GM12878 (cell line): ENCODE results near the gene REV3L. TPM values are rescaled to one million over a fixed set of nuclear protein-coding genes. Genes with fewer than 3 reads are reported as not detected.

ENCODE experiments used
- ATAC-seq: fragments of 200-7000 bp; cut with Tn5 transposase; 3 replicates; pipeline ENCODE4 v1.9.1; 2020; ENCODE audit warnings: mild to moderate bottlenecking, moderate library complexity
- BruUV-seq: library from RNA; stranded (reverse); fragments of 400-500 nt; replicated peaks from 2 replicates; lab custom pipeline; 2021; lab: Mats Ljungman, UMichigan
- CTCF ChIA-PET: fragments of 300-600 bp; sonication (Branson Sonifier 250); formaldehyde crosslinking; extraction: SDS; loops from one replicate; lab custom pipeline; 2021; ENCODE audit warnings: inconsistent platforms; lab: Yijun Ruan, JAX
- POLR2A ChIA-PET: fragments of 350-600 bp; formaldehyde crosslinking; extraction: SDS; loops from one replicate; lab custom pipeline; 2021; ENCODE audit warnings: inconsistent platforms; lab: Charles Lee
- RAD21 ChIA-PET: fragments of 300-600 bp; sonication (Branson Sonifier 250); formaldehyde crosslinking; loops from one replicate; lab custom pipeline; 2023; ENCODE audit warnings: antibody characterized with exemption; ENCODE audit not compliant: unreplicated experiment; lab: Charles Lee
- SMC1A ChIA-PET: fragments of 300-600 bp; sonication (Branson Sonifier 250); formaldehyde crosslinking; loops from one replicate; lab custom pipeline; 2023; ENCODE audit not compliant: unreplicated experiment, uncharacterized antibody; lab: Charles Lee
- DNase-seq: peaks from one replicate; pipeline ENCODE4 v3.0.0-alpha.2; 2011; ENCODE audit warnings: low read depth, low spot score
- FAIRE-seq: peaks from 3 replicates; lab custom pipeline; 2011; peaks lifted over from hg19 to GRCh38; lab: Jason Lieb, UNC
- H2AFZ ChIP-seq: 2 replicates; pipeline ENCODE4 v1.6.0; 2011; ENCODE audit warnings: low read depth, low read length, control low read depth; ENCODE audit not compliant: control insufficient read depth
- H3K27ac ChIP-seq: 2 replicates; pipeline ENCODE4 v1.5.1; 2011; ENCODE audit warnings: control low read depth; ENCODE audit not compliant: control insufficient read depth, insufficient read depth
- H3K27me3 ChIP-seq, 2 experiments: replicated peaks in 1 of 2; 2 replicates each; pipeline versions ENCODE4 v1.6.0 to v1.6.1; 2011; ENCODE audit warnings: low read length in 1 of 2; ENCODE audit not compliant: control insufficient read depth in 2 of 2, insufficient read depth in 2 of 2
- H3K36me3 ChIP-seq, 2 experiments: 2 replicates each; pipeline ENCODE4 v1.5.1; 2011; ENCODE audit warnings: low read length in 1 of 2; ENCODE audit not compliant: control insufficient read depth in 2 of 2, insufficient read depth in 2 of 2
- H3K4me1 ChIP-seq: 2 replicates; pipeline ENCODE4 v1.6.1; 2011; ENCODE audit warnings: mild to moderate bottlenecking, low read length, moderate library complexity, mixed read lengths; ENCODE audit not compliant: control insufficient read depth, insufficient read depth
- H3K4me2 ChIP-seq: 2 replicates; pipeline ENCODE4 v1.6.0; 2011; ENCODE audit warnings: control low read depth; ENCODE audit not compliant: control insufficient read depth, insufficient read depth
- H3K4me3 ChIP-seq: fragments of 200-600 bp; sonication (generic); 2 replicates; pipeline ENCODE4 v1.5.1; 2016
- H3K79me2 ChIP-seq: 2 replicates; pipeline ENCODE4 v1.6.0; 2011; ENCODE audit warnings: low read length; ENCODE audit not compliant: control insufficient read depth, insufficient read depth
- H3K9ac ChIP-seq: 2 replicates; pipeline ENCODE4 v1.8.0; 2011; ENCODE audit warnings: low read length, control low read depth, mixed read lengths; ENCODE audit not compliant: control insufficient read depth, insufficient read depth
- H3K9me3 ChIP-seq: replicated peaks from 3 replicates; pipeline ENCODE4 v1.5.1; 2011; ENCODE audit warnings: mild to moderate bottlenecking, low read length; ENCODE audit not compliant: control insufficient read depth, insufficient read depth
- H4K20me1 ChIP-seq: 2 replicates; pipeline ENCODE4 v1.6.0; 2011; ENCODE audit not compliant: control insufficient read depth, insufficient read depth
- ATF7 ChIP-seq: fragments of 450-650 bp; IDR thresholded peaks from 2 replicates; pipeline ENCODE4 v1.6.1; 2016; ENCODE audit warnings: low read depth, mild to moderate bottlenecking
- CREB1 ChIP-seq: IDR thresholded peaks from 2 replicates; pipeline ENCODE4 v1.6.1; 2012; ENCODE audit warnings: low read depth, mild to moderate bottlenecking, inconsistent platforms
- EZH2 ChIP-seq: IDR thresholded peaks from 2 replicates; pipeline ENCODE4 v1.6.1; 2012; ENCODE audit warnings: low read depth, mild to moderate bottlenecking, control low read depth, inconsistent platforms, low read length, borderline replicate concordance; ENCODE audit not compliant: control insufficient read depth
- HDGF ChIP-seq: fragments of 450-650 bp; IDR thresholded peaks from 2 replicates; pipeline ENCODE4 v1.6.1; 2016; ENCODE audit warnings: antibody characterized with exemption
- LARP7 ChIP-seq: fragments of 450-650 bp; IDR thresholded peaks from 2 replicates; pipeline ENCODE4 v1.6.1; 2017; ENCODE audit warnings: mild to moderate bottlenecking
- RFX5 ChIP-seq: IDR thresholded peaks from 2 replicates; pipeline ENCODE4 v1.6.1; 2011; ENCODE audit warnings: low read depth, low read length, improper control_type of control experiment
- SMAD1 ChIP-seq: fragments of 450-650 bp; IDR thresholded peaks from 2 replicates; pipeline ENCODE4 v1.6.1; 2018; ENCODE audit warnings: mild to moderate bottlenecking, low read depth; ENCODE audit not compliant: partially characterized antibody
- TCF7 ChIP-seq: IDR thresholded peaks from 2 replicates; pipeline ENCODE4 v1.6.1; 2014; ENCODE audit warnings: antibody characterized with exemption, borderline replicate concordance
- whole genome bisulfite sequencing: methylation state at CpG from one replicate; pipeline ENCODE4 v1.1.6; 2016; ENCODE audit warnings: low lambda C conversion rate; ENCODE audit not compliant: insufficient replicate concordance, insufficient coverage; ENCODE audit errors: missing lambda C conversion rate; 5-methylcytosine and 5-hydroxymethylcytosine counted together
- in situ Hi-C: fragments of 300-500 bp; cut with MboI; formaldehyde crosslinking; loops from 9 replicates; pipeline ENCODE4 v1.14.3; 2018; ENCODE audit warnings: mixed read lengths
- intact Hi-C: fragments of 100-400 bp; cut with micrococcal nuclease; formaldehyde crosslinking; loops from one replicate; pipeline ENCODE4 v1.14.2; 2022; ENCODE audit not compliant: unreplicated experiment
- polyA plus RNA-seq, 11 experiments: library from polyadenylated mRNA; depleted of rRNA in 4 of 11; unstranded in 6 of 11; stranded (reverse) in 5 of 11; fragments of >200 nt; fragmentation: Nextera tagmentation in 4 of 11; fragmentation: Illumina TruSeq in 1 of 11; extraction: Ambion mirVana in 4 of 11; extraction: Trizol in 1 of 11; gene quantifications; 1 replicate in 1 of 11; 2 replicates in 10 of 11; pipeline versions ENCODE4 v1.2.1 to v1.2.3, GENCODE V29; 2011 to 2016; ENCODE audit warnings: inconsistent platforms in 2 of 11, missing spikeins in 2 of 11, low read depth in 1 of 11
- total RNA-seq, 4 experiments: library from RNA; depleted of rRNA in 3 of 4; stranded (reverse); fragments of >200 nt in 3 of 4; fragmentation: Illumina TruSeq in 1 of 4; extraction: Trizol in 1 of 4; gene quantifications; 2 replicates each; pipeline versions ENCODE4 v1.2.1 to v1.2.3, GENCODE V29; 2013 to 2021

The REV3L gene
- total and polyA plus RNA-seq, 10 of the 15 experiments (the other 5 are each of a cell fraction or from before 2014, with no cell fraction given) = 7.6 to 33.6 (median 21.5) TPM

GRCh38 chr6:111450636-111451035, 32.4 kb downstream of the REV3L start:
- CTCF ChIA-PET = interaction anchor here (1.2 to 1.5 kb wide), 2 partner anchors 28 to 192 kb away, joined by 5 to 8 read pairs; a partner anchor contains a TSS
- no peaks in the 10 kb centered on the region for H3K27me3 ChIP-seq
- H3K9me3 ChIP-seq = no peaks in the 10 kb centered on the region; the same call in 2 of the 3 replicates
- intact Hi-C loops = no loop called here
- POLR2A ChIA-PET = interaction anchor here (0.5 to 1.2 kb wide), 2 partner anchors 11 to 244 kb away, joined by 3 to 4 read pairs; no protein-coding TSS in a partner anchor
- no peak overlapping the region for H3K4me2 ChIP-seq
- H3K27ac ChIP-seq = no peak overlapping the region
- H3K79me2 ChIP-seq = peaks cover 35% of the 10 kb centered on the region
- RAD21 ChIA-PET = interaction anchor here (0.8 kb wide), 1 partner anchor 27 kb away, joined by 4 read pairs; no protein-coding TSS in a partner anchor
- SMC1A ChIA-PET = interaction anchor here (0.6 to 1.5 kb wide), 4 partner anchors 11 to 637 kb away, joined by 3 to 8 read pairs (median 4); no protein-coding TSS in a partner anchor
- DNase-seq (no peak), FAIRE-seq (no peak), ATAC-seq (no peak)
- TF ChIP-seq RFX5 = no peak
- no peak for TF ChIP-seq SMAD1
- TF ChIP-seq CREB1 = no peak
- no peak for TF ChIP-seq ATF7
- TF ChIP-seq TCF7 = no peak
- TF ChIP-seq EZH2 = no peak
- TF ChIP-seq LARP7 = no peak
- TF ChIP-seq HDGF = no peak
- H3K4me3 ChIP-seq = no peak overlapping the region
- H3K9ac ChIP-seq = no peak overlapping the region
- BruUV-seq = TSS peak; percentile 10
- no peak overlapping the region for H2AFZ ChIP-seq
- 90% methylated on average over 2 of the region's 2 CpGs for WGBS
- no peaks in the 10 kb centered on the region for H4K20me1 ChIP-seq
- no peaks in the 10 kb centered on the region for H3K4me1 ChIP-seq
- in situ Hi-C loops = no loop called here
- H3K36me3 ChIP-seq = peaks cover 0 to 2% of the 10 kb centered on the region in 2 experiments; a peak in 3 of 4 replicates
